NCI-H187 treated with DMSO at 0.1 percent for 48 hours (cell line): Measurements from ENCODE around the gene TBATA.

Experiments used
- DNase-seq: peaks from one replicate; lab custom pipeline; 2025; lab: John Stamatoyannopoulos, UW

Gene TBATA

DNA sequence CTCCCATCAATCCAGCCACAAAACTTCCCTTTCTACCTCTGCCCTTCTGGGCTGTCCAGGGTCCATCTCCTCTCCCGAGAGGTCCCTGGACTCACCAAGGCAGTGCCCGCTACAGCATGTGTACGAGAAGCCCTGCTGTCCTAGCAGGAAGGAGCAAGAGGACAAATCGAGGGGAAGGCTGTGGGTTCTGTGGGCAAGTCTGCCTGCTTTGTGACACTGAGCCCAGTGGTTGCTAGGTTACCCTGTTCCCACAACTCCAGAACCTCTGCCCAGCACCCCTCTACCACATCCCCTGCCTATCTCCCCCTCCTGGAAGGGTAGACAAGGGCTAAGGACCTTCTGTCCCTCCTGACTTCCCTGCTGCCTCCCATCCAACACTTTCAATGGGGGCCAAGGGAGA is at the start of gene TBATA:
Gene TBATA, minus strand, starts transcription at position 188 of the 400 bp plus-strand sequence. CDS start 1,998 bp downstream, outside the sequence.
- DNase-seq = no peak

DNA sequence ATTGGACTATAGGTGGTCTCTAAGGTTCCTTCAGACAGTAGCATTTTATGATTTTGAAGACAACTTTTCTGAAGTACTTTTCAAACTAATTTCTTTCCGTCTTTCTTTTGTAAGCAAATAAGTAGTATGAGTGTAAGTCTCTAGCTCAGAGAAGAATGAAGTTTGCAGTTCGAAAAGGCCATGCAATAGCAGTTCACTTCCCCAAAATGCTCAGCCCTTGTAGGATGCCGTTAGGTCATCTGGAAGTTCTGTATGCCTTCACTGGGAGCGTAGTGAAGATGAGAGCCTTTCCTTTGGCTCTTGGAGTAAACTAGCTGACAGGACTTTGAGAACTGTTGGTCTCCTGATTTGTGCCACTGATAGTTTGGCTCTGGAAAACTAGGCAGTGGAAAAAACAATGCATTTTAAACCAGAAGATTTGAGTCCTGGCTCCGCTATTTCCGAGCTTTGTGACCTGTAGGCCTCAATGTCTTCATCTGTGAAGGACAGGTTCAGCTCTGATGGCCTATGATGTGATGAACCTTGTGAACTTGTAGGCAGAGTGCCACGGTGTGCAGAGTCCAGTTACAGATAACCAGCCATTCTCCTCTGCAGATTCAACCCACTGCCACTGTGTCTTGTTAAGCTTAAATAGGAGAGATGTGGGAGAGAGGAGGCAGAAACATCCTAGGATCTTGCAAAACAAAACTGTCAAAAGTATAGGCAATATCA is 49.4 kb upstream of the TBATA start:
- no peak for DNase-seq

- DNase-seq = no peak
Observed at GRCh38 chr10:70834021-70834420, 48.8 kb upstream of the TBATA start.

- no peak for DNase-seq
Observed at GRCh38 chr10:70833601-70834000, 48.4 kb upstream of the TBATA start.

DNA sequence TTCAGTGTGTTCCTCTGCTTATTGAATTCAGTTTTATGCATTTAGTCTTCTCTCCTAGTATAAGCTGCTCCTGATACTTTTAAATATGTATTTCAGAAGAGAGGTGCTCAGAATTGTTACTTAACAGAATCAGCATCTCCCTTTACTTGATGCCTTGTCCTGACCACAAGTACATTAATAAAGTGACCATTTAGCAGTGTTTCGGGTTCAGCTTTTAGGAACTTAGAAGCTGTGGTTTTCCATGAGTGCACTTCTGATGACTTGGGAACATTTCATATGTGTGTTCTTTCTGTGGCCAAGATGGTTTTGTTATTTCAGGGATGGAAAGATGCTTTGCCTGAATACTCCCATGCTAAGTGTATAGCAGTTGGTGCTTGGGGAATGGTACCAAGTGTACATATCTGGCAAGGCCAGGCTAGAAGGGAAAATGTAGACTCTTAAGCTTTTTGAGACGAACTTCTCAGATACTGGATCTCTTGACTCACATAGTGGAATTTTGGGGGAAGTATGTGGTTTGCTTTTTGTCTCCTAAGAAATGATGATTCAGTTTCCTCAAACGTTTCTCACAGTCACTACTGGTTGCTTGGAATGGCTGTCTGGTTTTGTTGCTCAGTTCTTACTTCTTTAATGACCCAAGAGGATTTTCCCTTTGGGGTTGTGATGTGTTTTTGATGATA is 47.8 kb upstream of the TBATA start:
- DNase-seq = no peak

DNA sequence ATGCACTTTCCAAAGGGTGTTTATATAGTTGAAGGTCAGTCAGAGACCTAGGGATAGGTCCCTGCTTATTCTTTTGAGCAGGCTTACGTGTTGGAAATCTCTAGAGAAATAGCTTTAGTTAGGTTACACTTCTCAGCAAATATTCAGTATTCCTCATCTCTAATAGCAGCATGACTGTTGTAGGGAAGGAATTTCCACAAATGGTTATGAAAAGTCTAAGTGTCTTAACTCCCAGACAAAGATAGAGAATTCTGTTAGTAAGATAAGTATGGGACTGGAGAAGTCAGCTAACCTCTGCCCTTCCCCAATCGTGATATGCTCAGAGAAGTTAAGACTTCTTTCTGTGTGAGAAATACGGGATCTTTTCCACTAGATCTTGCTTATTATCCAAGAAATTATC is 47.0 kb upstream of the TBATA start:
- no peak for DNase-seq

DNA sequence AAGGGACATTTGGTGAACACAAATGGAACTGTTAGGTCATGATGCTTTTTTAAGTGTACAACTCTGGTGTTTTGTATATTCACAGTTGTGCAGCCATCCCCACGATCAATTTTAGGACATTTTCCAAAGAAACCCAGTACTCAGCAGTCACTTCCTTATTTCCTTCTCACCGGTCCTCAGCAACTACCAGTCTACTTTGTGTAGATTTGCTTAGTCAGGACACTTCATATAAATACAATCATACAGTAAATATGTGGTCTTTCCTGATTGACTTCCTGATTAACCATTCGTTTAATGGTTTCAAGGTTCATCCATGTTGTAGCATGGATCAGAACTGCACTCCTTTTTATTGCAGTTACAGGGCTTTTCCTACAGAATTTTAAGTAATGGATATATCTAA is 45.0 kb upstream of the TBATA start:
- no peak for DNase-seq

DNA sequence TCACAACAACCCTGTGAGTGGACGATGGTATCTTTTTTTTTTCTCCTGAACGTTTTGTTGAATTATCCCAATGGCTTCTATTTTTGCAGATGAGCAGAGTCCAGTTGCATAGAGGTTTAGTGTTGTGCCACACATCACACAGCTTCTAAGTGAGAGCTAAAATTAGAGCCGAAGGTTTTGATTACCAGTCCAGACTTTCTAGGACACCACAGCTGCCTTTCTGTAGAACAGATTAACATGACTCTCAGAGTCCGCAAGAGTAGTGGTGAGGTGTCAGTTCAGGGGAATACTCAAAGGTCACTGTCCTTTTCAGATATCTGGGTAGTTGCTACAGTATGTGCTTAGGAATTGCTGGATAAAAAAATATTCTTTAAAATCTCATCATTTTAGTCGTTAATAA is 44.4 kb upstream of the TBATA start:
- no peak for DNase-seq

GRCh38 chr10:70828923-70829322 is 43.7 kb upstream of the TBATA start:
- no peak for DNase-seq

DNA sequence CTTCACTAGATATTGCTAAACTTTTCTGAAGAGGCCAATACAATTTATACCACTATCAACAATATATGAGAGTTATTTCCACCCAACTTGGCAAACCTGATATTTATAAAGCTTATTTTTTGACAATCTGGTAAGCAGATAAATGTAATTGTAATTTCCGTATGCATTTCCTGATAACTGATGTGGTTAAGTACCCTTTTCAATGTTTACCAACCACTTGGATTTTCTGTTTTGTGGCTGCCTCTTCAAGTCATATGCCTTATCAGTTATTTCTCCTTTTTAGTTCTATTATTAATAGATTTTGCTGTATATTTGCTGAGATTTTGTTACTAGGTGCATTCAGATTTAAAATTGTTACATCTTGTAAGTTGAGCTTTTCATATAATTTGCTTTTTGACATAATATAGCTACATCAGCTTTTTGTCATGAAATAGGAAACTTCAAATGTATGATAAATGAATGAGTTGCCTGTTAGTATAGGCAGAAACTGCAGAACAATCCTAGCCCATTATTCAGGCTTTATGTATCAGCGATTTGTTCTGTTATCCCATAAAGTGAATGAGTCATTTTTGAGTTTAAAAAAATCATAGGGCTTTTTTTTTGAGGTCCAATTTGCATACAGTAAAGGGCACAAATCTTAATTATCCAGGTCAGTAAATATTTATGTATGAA is 42.0 kb upstream of the TBATA start:
- no peak for DNase-seq

- no peak for DNase-seq
Observed at GRCh38 chr10:70822076-70822820, 37.1 kb upstream of the TBATA start.

DNA sequence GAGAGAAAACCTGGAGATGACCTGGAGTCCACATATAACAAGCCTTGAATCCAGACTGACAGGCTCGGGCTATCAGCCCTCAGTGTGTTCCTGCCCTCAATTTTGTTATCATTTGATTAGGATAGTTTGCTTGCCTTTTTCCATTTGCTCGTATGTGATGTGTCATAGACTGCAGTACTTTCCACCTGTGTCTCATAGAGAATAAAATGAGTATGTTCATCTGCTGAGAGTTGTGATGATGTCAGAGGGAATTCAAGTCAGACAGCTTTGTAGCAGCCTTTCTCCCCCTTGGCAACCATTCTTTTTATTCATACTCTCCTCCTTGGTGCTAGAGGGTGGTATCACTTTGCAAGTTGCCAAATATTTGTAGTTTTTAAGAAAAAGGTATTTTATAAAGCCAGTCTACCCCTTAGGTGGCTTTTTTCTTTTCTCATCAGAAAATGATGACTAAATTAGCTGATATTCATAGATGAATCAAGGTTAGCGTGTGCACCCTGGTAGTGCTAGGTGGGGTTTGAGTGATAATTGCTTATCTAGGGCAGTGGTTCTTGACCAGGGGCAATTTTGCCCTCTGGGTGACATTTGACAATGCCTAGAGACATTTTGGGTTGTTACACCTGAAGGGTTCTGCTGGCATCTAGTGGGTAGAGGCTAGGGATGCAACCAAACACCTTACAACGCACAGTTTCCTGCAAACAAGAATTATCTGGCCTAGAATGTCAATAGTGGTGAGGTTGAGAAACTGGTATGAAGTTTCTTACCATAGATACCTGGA is 36.0 kb upstream of the TBATA start:
- no peak for DNase-seq

DNA sequence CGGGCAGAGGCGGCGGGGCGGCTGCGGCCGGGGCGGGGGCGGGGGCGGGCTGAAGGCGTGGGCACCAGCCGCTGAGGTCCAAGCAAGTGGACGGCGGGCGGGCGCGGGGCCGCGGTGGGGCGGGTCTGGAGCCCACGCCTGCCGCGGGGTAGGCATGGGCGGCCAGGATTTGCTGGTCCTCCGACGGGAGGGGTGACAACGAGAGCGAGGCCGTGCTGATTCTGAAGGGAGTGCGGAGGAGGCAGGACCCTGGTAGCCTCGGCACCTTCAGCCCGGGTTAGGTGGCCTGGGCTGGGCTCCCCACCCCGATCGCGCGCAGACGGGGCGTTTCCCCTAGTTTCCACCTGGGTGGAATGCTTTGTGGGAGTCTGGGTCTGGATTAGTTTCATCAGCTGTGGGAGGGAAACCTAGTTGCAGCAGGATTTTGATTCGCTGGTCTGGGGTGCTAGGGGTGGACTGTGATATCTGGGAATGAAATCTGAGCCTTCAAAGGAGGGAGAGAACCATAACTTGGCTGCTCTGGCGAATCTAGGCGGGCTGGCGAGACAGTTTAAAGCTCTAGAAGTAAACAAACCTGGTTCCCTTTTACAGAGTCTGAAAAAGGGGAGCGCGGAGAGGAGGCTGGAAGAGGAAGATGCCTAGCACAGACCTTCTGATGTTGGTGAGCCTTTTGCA is 31.2 kb upstream of the TBATA start:
- no peak for DNase-seq

- no peak for DNase-seq
Observed at GRCh38 chr10:70815504-70816219, 30.5 kb upstream of the TBATA start, which contains the start of gene SGPL1. SGPL1 (plus strand) TSS chr10:70815948; CDS start chr10:70816854, 906 bp downstream.

DNA sequence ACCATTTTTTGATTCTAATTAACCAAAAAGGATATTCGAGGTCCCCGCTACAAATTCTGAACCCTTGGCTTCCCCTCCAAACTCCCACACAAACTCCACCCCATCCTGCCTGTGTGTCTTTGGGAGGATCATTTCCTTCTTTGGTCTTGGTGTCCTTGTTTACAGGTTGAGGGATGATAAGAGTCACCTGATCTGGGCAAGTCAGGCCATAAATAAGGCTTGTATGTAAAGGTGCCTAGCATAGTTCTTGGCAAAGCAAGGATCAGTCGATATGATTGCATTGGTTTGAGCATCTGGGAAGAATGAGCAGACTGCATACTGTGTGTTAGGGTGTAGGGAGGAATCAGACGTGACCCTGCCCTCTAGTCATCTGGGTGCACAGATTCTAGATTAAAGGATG is 28.9 kb upstream of the TBATA start:
- DNase-seq = no peak

DNA sequence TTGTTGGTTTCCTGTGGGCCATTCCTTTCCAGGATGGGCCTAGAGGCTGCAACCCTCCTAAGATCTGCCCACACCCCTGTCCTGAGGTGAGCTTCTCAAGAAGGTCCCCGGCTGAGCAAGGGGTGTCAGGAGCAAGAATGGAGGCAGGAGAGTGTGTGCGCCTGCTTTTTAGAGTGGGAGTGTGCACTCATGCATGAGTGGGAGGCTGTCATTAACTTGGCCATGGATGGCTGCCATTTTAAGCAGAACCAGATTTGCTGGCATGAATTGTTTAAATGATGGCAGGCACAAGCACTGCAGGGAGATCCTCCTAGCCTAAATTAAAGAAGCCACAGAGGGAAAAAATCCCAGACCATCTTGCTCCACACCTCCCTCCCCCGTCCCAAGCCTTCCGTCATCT is 27.6 kb upstream of the TBATA start:
- DNase-seq = no peak

DNA sequence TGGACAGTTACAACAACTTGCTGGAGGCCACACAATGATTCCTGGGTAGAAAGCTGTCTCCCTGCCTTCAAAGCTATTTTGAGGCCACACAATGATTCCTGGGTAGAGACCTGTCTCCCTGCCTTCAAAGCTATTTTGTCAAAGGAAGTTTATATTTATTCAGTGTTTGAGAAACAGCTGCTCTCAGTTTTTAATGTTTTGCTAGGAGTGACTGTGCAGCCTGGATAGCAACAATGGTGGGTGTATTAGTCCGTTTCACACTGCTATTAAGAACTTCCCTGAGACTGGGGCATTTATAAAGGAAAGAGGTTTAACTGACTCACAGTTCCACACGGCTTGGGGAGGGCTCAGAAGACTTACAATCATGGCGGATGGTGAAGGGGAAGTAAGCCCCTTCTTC is 26.7 kb upstream of the TBATA start:
- DNase-seq = no peak

- DNase-seq = no peak
Observed at GRCh38 chr10:70810967-70811366, 25.8 kb upstream of the TBATA start.

GRCh38 chr10:70809726-70810125 is 24.5 kb upstream of the TBATA start:
- DNase-seq = no peak

GRCh38 chr10:70809011-70809611 is 23.9 kb upstream of the TBATA start:
- DNase-seq = no peak
